Measurements from ENCODE around the gene CTSD. TPM values are rescaled to one million over a fixed set of nuclear protein-coding genes. Genes with fewer than 3 reads are reported as not detected.

CTSD gene
- total RNA-seq, 1 experiment from 2014 or later, result 158 TPM

DNA sequence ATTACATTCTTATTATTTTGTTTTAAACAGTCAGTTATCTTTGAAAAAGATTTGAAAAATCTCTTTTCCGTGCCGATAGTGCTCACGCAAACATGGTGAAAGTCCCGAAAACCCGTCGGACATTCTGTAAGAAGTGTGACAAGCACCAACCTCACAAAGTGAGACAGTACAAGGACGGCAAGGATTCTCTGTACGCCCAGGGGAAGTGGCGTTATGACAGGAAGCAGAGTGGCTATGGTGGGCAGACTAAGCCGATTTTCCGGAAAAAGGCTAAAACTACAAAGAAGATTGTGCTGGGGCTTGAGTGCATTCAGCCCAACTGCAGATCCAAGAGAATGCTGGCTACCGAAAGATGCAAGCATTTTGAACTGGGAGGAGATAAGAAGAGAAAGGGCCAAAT, 28.7 kb upstream of the CTSD start:
- Mint-ChIP-seq H3K27ac (no peak overlapping the region), H3K36me3 (ENCODE audit: insufficient read depth in 1 of 3, low read depth in 3 of 3) (no peaks in the 10 kb centered on the region), H3K4me3 (no peak overlapping the region), H3K4me1 (peaks cover 0 to 2% of the 10 kb centered on the region in 2 experiments; a peak in 1 of 4 replicates), H3K9me3 (no peaks in the 10 kb centered on the region), H3K27me3 (ENCODE audit: low read depth) (peaks cover 70% of the 10 kb centered on the region)
- no peaks in the 10 kb centered on the region for H3K23me2 ChIP-seq (ENCODE audit: insufficient read length, low read depth, low read length, poor library complexity, severe bottlenecking)
- H3K4me1 ChIP-seq (ENCODE audit: insufficient read depth, low read length), result no peaks in the 10 kb centered on the region
- H3K4me2 ChIP-seq (ENCODE audit: insufficient read depth, insufficient read length, low read length), result no peak overlapping the region
- WGBS (ENCODE audit: extremely low coverage, insufficient read length, low lambda C conversion rate), result no CpG with 5 or more reads among the region's 12 CpGs
- H2AK5ac ChIP-seq (ENCODE audit: insufficient read length, low read length), result no peak overlapping the region
- no peak overlapping the region for H3K4ac ChIP-seq (ENCODE audit: low read depth, low read length)
- no peak for DNase-seq
- no peaks in the 10 kb centered on the region for H3K9me3 ChIP-seq (ENCODE audit: control insufficient read depth, low read depth, low read length)
- no peak overlapping the region for H3K18ac ChIP-seq (ENCODE audit: insufficient read length, low read depth, low read length)
- no peak overlapping the region for H2BK120ac ChIP-seq (ENCODE audit: low read depth, low read length, poor library complexity, severe bottlenecking)
- no peak overlapping the region for H3K23ac ChIP-seq (ENCODE audit: insufficient read length, low read depth, low read length)
- no peak overlapping the region for H4K8ac ChIP-seq (replicated peaks; ENCODE audit: insufficient read length, low read depth, low read length)
- H3K9ac ChIP-seq (ENCODE audit: extremely low read depth, insufficient read length, low read length), result no peak overlapping the region
- H3K27me3 ChIP-seq (ENCODE audit: insufficient read depth, low read length), result no peaks in the 10 kb centered on the region
- H3K27ac ChIP-seq (ENCODE audit: insufficient read length, low read depth, low read length), result no peak overlapping the region
- no peaks in the 10 kb centered on the region for H3K79me2 ChIP-seq (ENCODE audit: insufficient read depth, low read length)
- H4K20me1 ChIP-seq (ENCODE audit: control insufficient read depth, insufficient read depth, insufficient read length), result no peaks in the 10 kb centered on the region
- H2BK20ac ChIP-seq (ENCODE audit: low read depth, low read length, poor library complexity, severe bottlenecking), result no peak overlapping the region
- H3K79me1 ChIP-seq (ENCODE audit: insufficient read depth, low read depth, low read length, poor library complexity, severe bottlenecking), result no peaks in the 10 kb centered on the region
- no peak overlapping the region for H3K56ac ChIP-seq (ENCODE audit: insufficient read length, low read depth, low read length)
- no peak overlapping the region for H4K91ac ChIP-seq (ENCODE audit: insufficient read length, low read depth, low read length)
- no peak overlapping the region for H3K14ac ChIP-seq (ENCODE audit: insufficient read depth, low read length)
- no peak overlapping the region for H2AFZ ChIP-seq (ENCODE audit: low read length)
- no peak overlapping the region for H4K5ac ChIP-seq (ENCODE audit: insufficient read length, low read depth, low read length)
- no peak overlapping the region for H3T11ph ChIP-seq (ENCODE audit: low read length)
- no peak overlapping the region for H2BK5ac ChIP-seq (ENCODE audit: insufficient read length, low read length)
- no peak for TF ChIP-seq CTCF (conservative IDR thresholded peaks at IDR 0.05)
- H2BK15ac ChIP-seq (ENCODE audit: low read depth, low read length), result no peak overlapping the region
- no peak overlapping the region for H2BK12ac ChIP-seq (ENCODE audit: insufficient read length, low read depth, low read length)
